Activated B cell treated with CpG ODN at 0.5 μM for 24 hours (primary cell): Measurements from ENCODE around the gene LIN7A. TPM values are rescaled to one million over a fixed set of nuclear protein-coding genes. Genes with fewer than 3 reads are reported as not detected.
"Not testable (repeated sequence)": the region's sequence is repeated elsewhere in the genome, so short reads cannot be mapped to it uniquely, and the experiment has no call there.

ENCODE experiments used
- ATAC-seq: fragments of 200-7000 bp; cut with Tn5 transposase; one replicate; pipeline ENCODE4 v1.10.0; 2021; ENCODE audit warnings: low read depth, mild to moderate bottlenecking, moderate library complexity
- CTCF ChIA-PET: fragments of 350-600 bp; sonication (Branson Sonifier 250); formaldehyde crosslinking; loops from one replicate; lab custom pipeline; 2021; ENCODE audit warnings: antibody characterized with exemption; lab: Charles Lee
- POLR2A ChIA-PET: fragments of 350-600 bp; sonication (Branson Sonifier 250); formaldehyde crosslinking; loops from one replicate; lab custom pipeline; 2021; ENCODE audit warnings: antibody characterized with exemption; lab: Charles Lee
- DNase-seq: peaks from one replicate; pipeline ENCODE4 v3.0.0; 2022
- H3K27ac Mint-ChIP-seq: one replicate; pipeline ENCODE4 v1.8.0; 2020; ENCODE audit warnings: mixed read lengths
- H3K27me3 Mint-ChIP-seq: one replicate; pipeline ENCODE4 v1.8.0; 2021; ENCODE audit warnings: mixed read lengths
- H3K36me3 Mint-ChIP-seq: one replicate; pipeline ENCODE4 v1.8.0; 2021; ENCODE audit warnings: low read depth, mixed read lengths
- H3K4me1 Mint-ChIP-seq: one replicate; pipeline ENCODE4 v1.8.0; 2021; ENCODE audit warnings: mixed read lengths
- H3K4me3 Mint-ChIP-seq: one replicate; pipeline ENCODE4 v1.8.0; 2020; ENCODE audit warnings: mild to moderate bottlenecking, mixed read lengths
- H3K9me3 Mint-ChIP-seq: one replicate; pipeline ENCODE4 v1.8.0; 2020; ENCODE audit warnings: mixed read lengths
- CTCF ChIP-seq: fragments of 200-600 bp; IDR thresholded peaks from one replicate; pipeline ENCODE4 v1.8.0; 2022; ENCODE audit warnings: antibody characterized with exemption, mild to moderate bottlenecking
- intact Hi-C: fragments of 100-400 bp; cut with micrococcal nuclease; formaldehyde crosslinking; loops from one replicate; pipeline ENCODE4 v1.15.1; 2024
- total RNA-seq: library from RNA; stranded (reverse); gene quantifications from 2 replicates; pipeline ENCODE4 v1.2.3, GENCODE V29; 2022

Gene LIN7A
- total RNA-seq, 1 donor from 2014 or later: not detected

GRCh38 chr12:80894179-80894578, 43.6 kb downstream of the LIN7A start:
- no peaks in the 10 kb centered on the region for H3K4me1 Mint-ChIP-seq
- no peak overlapping the region for H3K27ac Mint-ChIP-seq
- H3K9me3 Mint-ChIP-seq: peaks cover 3% of the 10 kb centered on the region
- no peaks in the 10 kb centered on the region for H3K36me3 Mint-ChIP-seq
- DNase-seq (no peak), ATAC-seq (no peak)
- ChIA-PET CTCF (no interaction called here), POLR2A (no interaction called here)
- no peak for TF ChIP-seq CTCF
- intact Hi-C loops: no loop called here
- H3K27me3 Mint-ChIP-seq: no peaks in the 10 kb centered on the region
- H3K4me3 Mint-ChIP-seq: no peak overlapping the region

GRCh38 chr12:80892597-80893445, 44.9 kb downstream of the LIN7A start:
- no peaks in the 10 kb centered on the region for H3K27me3 Mint-ChIP-seq
- intact Hi-C loops: no loop called here
- CTCF ChIA-PET: no interaction called here
- no peak overlapping the region for H3K4me3 Mint-ChIP-seq
- no peaks in the 10 kb centered on the region for H3K36me3 Mint-ChIP-seq
- H3K9me3 Mint-ChIP-seq: peaks cover 3% of the 10 kb centered on the region
- DNase-seq (no peak), ATAC-seq (no peak)
- POLR2A ChIA-PET: no interaction called here
- no peak overlapping the region for H3K27ac Mint-ChIP-seq
- no peak for TF ChIP-seq CTCF
- H3K4me1 Mint-ChIP-seq: no peaks in the 10 kb centered on the region

GRCh38 chr12:80884651-80885050, 53.1 kb downstream of the LIN7A start:
- ATAC-seq (no peak), DNase-seq (no peak)
- ChIA-PET CTCF (no interaction called here), POLR2A (no interaction called here)
- no peak overlapping the region for H3K4me3 Mint-ChIP-seq
- H3K27me3 Mint-ChIP-seq: no peaks in the 10 kb centered on the region
- intact Hi-C loops: no loop called here
- H3K4me1 Mint-ChIP-seq: no peaks in the 10 kb centered on the region
- no peak overlapping the region for H3K27ac Mint-ChIP-seq
- no peak for TF ChIP-seq CTCF
- H3K36me3 Mint-ChIP-seq: no peaks in the 10 kb centered on the region
- H3K9me3 Mint-ChIP-seq: no peaks in the 10 kb centered on the region

GRCh38 chr12:80881106-80881505, 56.6 kb downstream of the LIN7A start:
- no peak for TF ChIP-seq CTCF
- DNase-seq: no peak
- H3K4me1 Mint-ChIP-seq: no peaks in the 10 kb centered on the region
- CTCF ChIA-PET: no interaction called here
- no peak overlapping the region for H3K27ac Mint-ChIP-seq
- no peak overlapping the region for H3K4me3 Mint-ChIP-seq
- POLR2A ChIA-PET: no interaction called here
- no peak for ATAC-seq
- H3K27me3 Mint-ChIP-seq: no peaks in the 10 kb centered on the region
- H3K36me3 Mint-ChIP-seq: no peaks in the 10 kb centered on the region
- peaks cover 2% of the 10 kb centered on the region for H3K9me3 Mint-ChIP-seq
- intact Hi-C loops: no loop called here

- H3K9me3 Mint-ChIP-seq, H3K27ac Mint-ChIP-seq, ATAC-seq, DNase-seq, H3K36me3 Mint-ChIP-seq, H3K4me3 Mint-ChIP-seq, H3K27me3 Mint-ChIP-seq, intact Hi-C loops, H3K4me1 Mint-ChIP-seq, POLR2A ChIA-PET, CTCF ChIA-PET: not testable (repeated sequence)
Measured at GRCh38 chr12:80878452-80878851, 59.3 kb downstream of the LIN7A start.
